ENCODE results near the gene TMEM30A. TPM values are rescaled to one million over a fixed set of nuclear protein-coding genes. Genes with fewer than 3 reads are reported as not detected.

Gene TMEM30A
- total and polyA plus RNA-seq, 2 donors (not counting 3 experiments of a cell fraction or from before 2014, with no cell fraction given) = 42.2 to 197 TPM

DNA sequence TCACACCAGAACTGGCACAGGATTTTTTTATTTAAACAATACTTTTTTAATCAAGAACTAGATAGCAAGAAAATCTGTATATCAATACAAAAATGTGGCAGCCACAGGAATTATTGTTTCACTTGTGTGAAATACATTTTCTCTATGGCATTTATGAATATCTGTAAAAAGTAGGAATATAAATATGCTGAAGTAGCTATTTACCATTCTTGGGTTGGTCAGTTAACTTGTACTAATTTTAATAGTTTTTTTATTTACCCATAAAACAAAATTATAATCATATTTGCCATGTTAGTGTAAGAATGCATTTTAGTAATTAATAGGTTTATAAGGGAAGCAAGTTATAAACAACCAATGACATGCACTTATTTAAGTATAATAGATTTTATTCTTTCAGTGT lies 31.4 kb upstream of the TMEM30A start:
- intact Hi-C loops (cut with micrococcal nuclease) = no loop called here
- CTCF ChIA-PET = interaction anchor here (1.5 to 3.2 kb wide), 3 partner anchors 11 to 208 kb away, joined by 5 to 13 read pairs (median 9); no protein-coding TSS in a partner anchor

More for the DNA sequence above, 31.4 kb upstream of the TMEM30A start:
- FAIRE-seq (no peak), DNase-seq (ENCODE audit: low read depth, low spot score) (no peak)
- no peak overlapping the region for H3K4me2 ChIP-seq (ENCODE audit: insufficient read depth, low read length)
- H3K27me3 ChIP-seq (ENCODE audit: control insufficient read depth in 2 of 2, insufficient read depth in 2 of 2, low read length in 2 of 2) = peaks cover 0 to 11% of the 10 kb centered on the region in 2 experiments
- H2AFZ ChIP-seq (ENCODE audit: low read depth, low read length) = no peak overlapping the region
- peaks cover 10% of the 10 kb centered on the region for H3K4me1 ChIP-seq (ENCODE audit: control insufficient read depth, extremely low read depth, insufficient read depth, low read length)
- H3K9ac ChIP-seq (replicated peaks; ENCODE audit: extremely low read depth, insufficient read depth, low read length) = no peak overlapping the region
- no peaks in the 10 kb centered on the region for H3K79me2 ChIP-seq (ENCODE audit: control insufficient read depth, insufficient read depth, low read length)
- H3K9me1 ChIP-seq (replicated peaks; ENCODE audit: control insufficient read depth, extremely low read depth, insufficient read depth, low read length) = no peaks in the 10 kb centered on the region
- H4K20me1 ChIP-seq (replicated peaks; ENCODE audit: control insufficient read depth, extremely low read depth, insufficient read depth, low read length) = no peaks in the 10 kb centered on the region
- no peak overlapping the region for H3K27ac ChIP-seq (ENCODE audit: insufficient read depth, low read depth, low read length)
- dilution Hi-C loops (cut with MboI; ENCODE audit: extremely low pct_ligation_motif_present, low sequenced_read_pairs) = loop anchor here (25.0 kb wide), 1 partner anchor 221 kb away; no protein-coding TSS in a partner anchor
- no TSS peak for BruUV-seq (replicated peaks)
- no peaks in the 10 kb centered on the region for H3K9me3 ChIP-seq (replicated peaks; ENCODE audit: control insufficient read depth, insufficient read depth, low read length)
- no peak overlapping the region for H3K4me3 ChIP-seq (replicated peaks in 1 of 3; ENCODE audit: insufficient read depth in 1 of 3, low read depth in 1 of 3, low read length in 3 of 3)
- no peaks in the 10 kb centered on the region for H3K36me3 ChIP-seq (ENCODE audit: control insufficient read depth in 2 of 2, extremely low read depth in 1 of 2, insufficient read depth in 2 of 2, low read length in 2 of 2)
- TF ChIP-seq MYC (IDR thresholded peaks at IDR 0.05; ENCODE audit: low read depth, low read length) (no peak), EZH2 (IDR thresholded peaks at IDR 0.05; ENCODE audit: borderline replicate concordance, low read depth, low read length, severe bottlenecking) (no peak), JUN (IDR thresholded peaks at IDR 0.05; ENCODE audit: borderline replicate concordance, insufficient read depth, insufficient read length, low read depth) (no peak), FOS (IDR thresholded peaks at IDR 0.05; ENCODE audit: borderline replicate concordance, insufficient read depth, low read length) (no peak), POLR2A (IDR thresholded peaks at IDR 0.05; ENCODE audit: low read depth, low read length) (no peak), GATA2 (IDR thresholded peaks at IDR 0.05; ENCODE audit: insufficient read depth, insufficient read length, low read depth, low read length) (no peak), POLR2AphosphoS5 (IDR thresholded peaks at IDR 0.05; ENCODE audit: insufficient read depth, low read depth, low read length) (no peak)
- TF ChIP-seq, protein P1, sequence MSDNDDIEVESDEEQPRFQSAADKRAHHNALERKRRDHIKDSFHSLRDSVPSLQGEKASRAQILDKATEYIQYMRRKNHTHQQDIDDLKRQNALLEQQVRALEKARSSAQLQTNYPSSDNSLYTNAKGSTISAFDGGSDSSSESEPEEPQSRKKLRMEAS (IDR thresholded peaks at IDR 0.05; ENCODE audit: insufficient read depth, insufficient read length) = no peak
- TF ChIP-seq, protein P2, sequence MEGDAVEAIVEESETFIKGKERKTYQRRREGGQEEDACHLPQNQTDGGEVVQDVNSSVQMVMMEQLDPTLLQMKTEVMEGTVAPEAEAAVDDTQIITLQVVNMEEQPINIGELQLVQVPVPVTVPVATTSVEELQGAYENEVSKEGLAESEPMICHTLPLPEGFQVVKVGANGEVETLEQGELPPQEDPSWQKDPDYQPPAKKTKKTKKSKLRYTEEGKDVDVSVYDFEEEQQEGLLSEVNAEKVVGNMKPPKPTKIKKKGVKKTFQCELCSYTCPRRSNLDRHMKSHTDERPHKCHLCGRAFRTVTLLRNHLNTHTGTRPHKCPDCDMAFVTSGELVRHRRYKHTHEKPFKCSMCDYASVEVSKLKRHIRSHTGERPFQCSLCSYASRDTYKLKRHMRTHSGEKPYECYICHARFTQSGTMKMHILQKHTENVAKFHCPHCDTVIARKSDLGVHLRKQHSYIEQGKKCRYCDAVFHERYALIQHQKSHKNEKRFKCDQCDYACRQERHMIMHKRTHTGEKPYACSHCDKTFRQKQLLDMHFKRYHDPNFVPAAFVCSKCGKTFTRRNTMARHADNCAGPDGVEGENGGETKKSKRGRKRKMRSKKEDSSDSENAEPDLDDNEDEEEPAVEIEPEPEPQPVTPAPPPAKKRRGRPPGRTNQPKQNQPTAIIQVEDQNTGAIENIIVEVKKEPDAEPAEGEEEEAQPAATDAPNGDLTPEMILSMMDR (IDR thresholded peaks at IDR 0.05; ENCODE audit: extremely low read depth in 1 of 2, insufficient read depth in 1 of 2, low read depth in 1 of 2, low read length in 2 of 2) = no peak
- POLR2A ChIA-PET = no interaction called here

All from endothelial cell of umbilical vein (primary cell).